C4-2B (cell line): ENCODE data around the gene MUC21.

Experiments used
- ZFX ChIP-seq: fragments of 450-650 bp; IDR thresholded peaks from 2 replicates; pipeline ENCODE4 v1.6.1; 2017
- TF ChIP-seq, protein P1 (sequence below): fragments of 450-650 bp; conservative IDR thresholded peaks from 2 replicates; pipeline ENCODE4 v1.5.1; 2017; ENCODE audit warnings: mild to moderate bottlenecking

DNA sequence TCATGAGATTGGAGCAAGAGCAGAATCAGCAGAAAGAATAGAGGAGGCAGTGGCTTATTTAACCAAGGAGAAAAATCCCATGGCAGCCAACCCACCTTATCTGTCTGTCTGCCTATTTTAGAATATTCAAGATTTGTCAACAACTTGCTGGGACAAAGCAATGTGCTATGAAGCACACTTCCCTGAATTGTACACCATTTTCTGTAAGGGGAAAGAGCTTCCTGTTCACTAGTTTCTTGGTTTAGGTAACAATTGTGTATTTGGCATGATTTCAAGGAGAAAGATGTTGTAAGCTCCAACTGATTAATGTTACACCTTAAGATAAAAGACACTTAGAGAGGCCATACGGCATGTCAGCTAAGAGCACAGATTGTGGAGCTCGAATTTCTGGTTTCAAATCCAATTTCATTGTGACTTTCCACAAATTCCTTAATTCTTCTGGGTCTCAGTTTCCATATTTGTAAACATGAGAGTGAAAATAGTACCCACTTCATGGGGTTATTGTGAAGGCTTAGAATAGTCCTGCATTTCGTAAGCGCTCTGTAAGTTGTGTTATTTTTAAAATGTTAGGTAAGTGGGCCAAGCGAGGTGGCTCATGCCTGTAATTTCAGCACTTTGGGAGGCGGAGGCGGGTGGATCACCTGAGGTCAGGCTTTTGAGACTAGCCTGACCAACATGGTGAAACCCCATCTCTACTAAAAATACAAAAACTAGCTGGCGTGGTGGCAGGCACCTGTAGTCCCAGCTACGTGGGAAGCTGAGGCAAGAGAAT is 21.9 kb downstream of the MUC21 start:
- TF ChIP-seq, protein P1, sequence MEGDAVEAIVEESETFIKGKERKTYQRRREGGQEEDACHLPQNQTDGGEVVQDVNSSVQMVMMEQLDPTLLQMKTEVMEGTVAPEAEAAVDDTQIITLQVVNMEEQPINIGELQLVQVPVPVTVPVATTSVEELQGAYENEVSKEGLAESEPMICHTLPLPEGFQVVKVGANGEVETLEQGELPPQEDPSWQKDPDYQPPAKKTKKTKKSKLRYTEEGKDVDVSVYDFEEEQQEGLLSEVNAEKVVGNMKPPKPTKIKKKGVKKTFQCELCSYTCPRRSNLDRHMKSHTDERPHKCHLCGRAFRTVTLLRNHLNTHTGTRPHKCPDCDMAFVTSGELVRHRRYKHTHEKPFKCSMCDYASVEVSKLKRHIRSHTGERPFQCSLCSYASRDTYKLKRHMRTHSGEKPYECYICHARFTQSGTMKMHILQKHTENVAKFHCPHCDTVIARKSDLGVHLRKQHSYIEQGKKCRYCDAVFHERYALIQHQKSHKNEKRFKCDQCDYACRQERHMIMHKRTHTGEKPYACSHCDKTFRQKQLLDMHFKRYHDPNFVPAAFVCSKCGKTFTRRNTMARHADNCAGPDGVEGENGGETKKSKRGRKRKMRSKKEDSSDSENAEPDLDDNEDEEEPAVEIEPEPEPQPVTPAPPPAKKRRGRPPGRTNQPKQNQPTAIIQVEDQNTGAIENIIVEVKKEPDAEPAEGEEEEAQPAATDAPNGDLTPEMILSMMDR = no peak
- no peak for TF ChIP-seq ZFX
